ENCODE data around the gene CA4.

The CA4 gene

DNA sequence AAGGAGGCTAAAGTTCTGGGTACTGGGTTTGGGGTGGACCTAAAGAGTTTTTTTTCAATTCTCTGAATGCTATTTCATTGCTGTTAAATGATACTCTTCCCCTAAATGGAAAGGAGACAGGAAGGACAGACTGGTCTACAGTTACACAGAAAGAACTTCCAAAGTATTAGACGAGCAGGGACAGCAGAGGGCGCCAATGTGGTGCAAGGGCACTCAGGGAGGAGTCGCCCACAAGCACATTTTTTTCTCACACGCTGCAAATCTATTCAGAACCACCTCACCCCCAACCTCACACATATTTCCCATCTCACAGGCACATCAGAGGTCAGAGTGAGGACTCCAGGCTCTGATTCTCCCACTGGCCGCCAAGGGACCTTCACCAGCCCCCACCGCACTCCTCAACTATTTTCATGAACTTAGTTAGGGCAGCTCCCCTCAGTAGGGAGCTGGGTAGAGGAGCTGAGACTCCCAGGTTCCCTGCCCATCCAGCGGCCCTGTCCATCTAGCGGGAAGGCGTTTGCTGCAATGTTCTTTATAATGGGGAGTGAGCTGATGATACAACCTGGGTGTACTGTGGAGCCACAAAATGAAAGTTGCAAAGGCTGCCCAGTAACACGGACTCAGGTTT lies 6.8 kb upstream of the CA4 start:
- no peak overlapping the region for H3K4me3 ChIP-seq (ENCODE audit: low read length)
- TF ChIP-seq ZNF274 (IDR thresholded peaks at IDR 0.05; ENCODE audit: low read depth, low read length), result no peak

DNA sequence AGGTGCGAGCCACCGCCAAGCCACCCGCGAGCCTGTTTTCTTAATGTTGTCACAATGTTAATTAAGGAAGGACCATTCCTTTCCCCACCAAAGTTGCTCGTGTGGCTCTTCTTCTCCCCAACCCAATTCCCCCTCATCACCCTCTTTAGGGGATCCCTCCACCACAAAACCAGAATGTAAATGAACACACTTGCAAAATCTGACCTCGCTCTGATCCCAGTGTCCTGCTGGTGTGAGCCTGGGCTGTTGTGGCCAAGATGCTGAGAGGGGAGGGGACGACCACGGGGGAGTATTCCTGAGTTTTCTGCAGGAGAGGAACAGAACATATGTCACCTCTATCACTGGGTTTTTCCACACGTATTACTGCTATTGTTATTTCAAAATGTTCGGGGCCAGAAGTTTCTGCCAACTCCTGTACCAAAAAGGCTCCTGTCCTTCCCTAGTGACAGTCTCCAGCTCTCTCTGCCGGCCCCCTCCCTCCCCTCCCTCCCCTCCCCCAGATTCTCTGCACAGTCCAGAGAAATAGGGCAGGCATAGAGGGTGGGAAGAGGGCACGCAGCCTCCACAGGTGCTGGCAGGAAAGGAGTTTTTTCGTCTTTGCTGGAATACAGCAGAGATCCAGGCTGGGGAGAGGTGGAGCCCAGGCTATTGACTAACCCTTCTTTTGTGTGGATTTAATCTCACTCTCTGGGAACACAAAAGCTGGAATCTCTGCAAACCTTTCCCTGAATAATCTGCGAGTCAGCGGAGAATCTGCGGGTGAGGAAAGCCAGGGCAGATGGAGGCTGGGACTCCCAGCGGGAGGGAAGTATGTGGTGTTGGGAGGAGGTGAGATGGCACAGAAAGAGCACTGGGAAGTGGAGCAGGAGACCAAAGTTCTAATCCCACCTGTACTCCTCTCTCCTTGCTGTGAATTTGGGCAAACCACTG lies 4.5 kb upstream of the CA4 start:
- TF ChIP-seq ZNF274 (IDR thresholded peaks at IDR 0.05; ENCODE audit: low read depth, low read length), result no peak
- no peak overlapping the region for H3K4me3 ChIP-seq (ENCODE audit: low read length)

GRCh38 chr17:60146206-60146605 lies 3.6 kb upstream of the CA4 start:
- no peak overlapping the region for H3K4me3 ChIP-seq (ENCODE audit: low read length)
- TF ChIP-seq ZNF274 (IDR thresholded peaks at IDR 0.05; ENCODE audit: low read depth, low read length), result no peak

DNA sequence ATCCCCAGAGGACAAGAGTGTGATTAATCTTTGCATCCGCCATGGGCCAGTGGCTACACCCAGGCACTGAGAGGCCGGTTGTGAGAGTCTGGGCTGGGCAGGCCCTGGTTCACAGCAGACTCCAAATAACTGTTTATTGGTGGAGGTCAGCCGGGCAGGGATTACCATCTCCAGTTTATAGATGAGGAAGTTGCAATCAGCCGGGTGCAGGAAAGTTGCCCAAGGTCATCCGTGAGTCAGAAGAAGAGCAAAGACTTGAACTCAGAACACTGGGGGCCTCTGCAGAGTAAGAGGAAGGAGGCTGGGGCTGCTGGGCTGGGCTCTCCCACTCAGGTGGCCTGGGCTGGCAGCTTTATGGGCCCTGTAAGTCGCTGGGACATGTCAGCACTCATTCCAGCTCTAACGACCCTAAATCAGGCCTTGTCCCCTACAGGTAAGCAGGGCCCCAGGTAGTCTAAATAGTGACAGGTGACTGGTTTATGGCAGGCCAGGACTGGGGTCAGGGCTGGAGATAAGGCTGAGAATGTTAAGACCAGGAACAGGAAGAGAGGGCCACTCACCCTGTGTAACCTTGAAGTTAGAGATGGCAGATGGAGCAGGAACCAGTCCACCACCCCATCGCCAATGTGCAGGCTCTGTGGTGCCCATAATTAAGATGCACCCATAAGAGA lies 2.1 kb upstream of the CA4 start:
- no peak for TF ChIP-seq ZNF274 (IDR thresholded peaks at IDR 0.05; ENCODE audit: low read depth, low read length)
- no peak overlapping the region for H3K4me3 ChIP-seq (ENCODE audit: low read length)

GRCh38 chr17:60148373-60148772 lies 1.4 kb upstream of the CA4 start:
- H3K4me3 ChIP-seq (ENCODE audit: low read length), result no peak overlapping the region
- no peak for TF ChIP-seq ZNF274 (IDR thresholded peaks at IDR 0.05; ENCODE audit: low read depth, low read length)

DNA sequence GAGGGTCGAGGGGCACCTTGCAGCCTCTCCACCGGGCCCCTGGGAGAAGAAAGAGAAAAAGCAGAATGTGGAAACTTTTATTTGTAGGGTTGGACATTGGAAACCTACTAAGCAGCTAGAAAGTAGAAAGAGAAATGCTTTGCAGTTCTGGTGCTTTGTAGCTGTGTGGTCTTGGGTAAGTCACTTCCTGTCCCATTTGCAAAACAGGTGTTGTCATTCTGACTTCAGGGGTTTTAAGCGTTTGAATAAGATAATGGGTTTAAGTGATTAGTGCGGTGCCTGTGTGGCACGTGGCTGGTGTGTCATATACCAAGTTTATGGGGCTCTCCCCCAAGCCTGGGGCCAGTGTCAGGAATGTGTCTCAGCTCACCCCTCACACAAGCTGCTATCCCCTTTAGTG lies 1.6 kb downstream of the CA4 start:
- H3K4me3 ChIP-seq (ENCODE audit: low read length), result peak overlapping the region; percentile 15; the same call in 1 of the 2 replicates
- TF ChIP-seq ZNF274 (IDR thresholded peaks at IDR 0.05; ENCODE audit: low read depth, low read length), result no peak

DNA sequence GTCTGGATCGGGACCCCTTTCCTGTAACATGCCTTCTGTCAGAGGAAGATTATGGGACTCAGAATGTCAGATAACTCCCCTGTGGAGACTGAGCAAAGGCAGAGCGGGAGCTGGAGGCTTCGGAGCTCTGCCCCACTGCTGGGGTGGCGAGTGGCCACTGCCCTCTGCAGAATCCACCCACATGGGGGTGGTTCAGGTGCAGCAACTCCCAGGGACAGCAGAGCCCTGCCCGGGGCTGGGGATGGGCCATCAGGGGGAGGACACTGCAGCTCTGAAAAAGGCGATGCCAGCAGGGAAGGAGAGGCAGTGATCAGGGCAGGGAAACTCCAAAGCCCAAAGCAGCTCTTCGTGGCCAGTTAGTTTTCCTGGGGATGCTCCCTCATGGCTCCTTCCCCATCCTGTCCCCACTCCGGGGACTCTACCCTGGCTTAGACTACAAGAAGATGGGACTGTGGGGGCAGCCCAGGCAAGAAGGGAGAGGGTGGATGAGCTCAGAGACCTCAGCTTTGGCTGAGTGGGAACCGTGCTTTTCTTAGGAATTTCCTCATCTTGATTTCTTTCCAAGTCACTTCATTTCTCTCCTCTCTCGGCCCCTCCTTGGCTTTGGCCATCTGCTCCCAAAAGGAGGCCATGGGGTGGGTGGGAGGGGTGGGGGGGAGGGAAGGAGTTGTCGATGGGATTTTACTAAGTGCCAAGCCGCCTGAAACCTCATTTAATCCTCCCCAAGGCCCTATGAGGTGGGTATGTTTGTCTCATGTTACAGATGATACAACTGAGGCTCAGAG lies 4.0 kb downstream of the CA4 start:
- no peak for TF ChIP-seq ZNF274 (IDR thresholded peaks at IDR 0.05; ENCODE audit: low read depth, low read length)
- H3K4me3 ChIP-seq (ENCODE audit: low read length), result no peak overlapping the region

DNA sequence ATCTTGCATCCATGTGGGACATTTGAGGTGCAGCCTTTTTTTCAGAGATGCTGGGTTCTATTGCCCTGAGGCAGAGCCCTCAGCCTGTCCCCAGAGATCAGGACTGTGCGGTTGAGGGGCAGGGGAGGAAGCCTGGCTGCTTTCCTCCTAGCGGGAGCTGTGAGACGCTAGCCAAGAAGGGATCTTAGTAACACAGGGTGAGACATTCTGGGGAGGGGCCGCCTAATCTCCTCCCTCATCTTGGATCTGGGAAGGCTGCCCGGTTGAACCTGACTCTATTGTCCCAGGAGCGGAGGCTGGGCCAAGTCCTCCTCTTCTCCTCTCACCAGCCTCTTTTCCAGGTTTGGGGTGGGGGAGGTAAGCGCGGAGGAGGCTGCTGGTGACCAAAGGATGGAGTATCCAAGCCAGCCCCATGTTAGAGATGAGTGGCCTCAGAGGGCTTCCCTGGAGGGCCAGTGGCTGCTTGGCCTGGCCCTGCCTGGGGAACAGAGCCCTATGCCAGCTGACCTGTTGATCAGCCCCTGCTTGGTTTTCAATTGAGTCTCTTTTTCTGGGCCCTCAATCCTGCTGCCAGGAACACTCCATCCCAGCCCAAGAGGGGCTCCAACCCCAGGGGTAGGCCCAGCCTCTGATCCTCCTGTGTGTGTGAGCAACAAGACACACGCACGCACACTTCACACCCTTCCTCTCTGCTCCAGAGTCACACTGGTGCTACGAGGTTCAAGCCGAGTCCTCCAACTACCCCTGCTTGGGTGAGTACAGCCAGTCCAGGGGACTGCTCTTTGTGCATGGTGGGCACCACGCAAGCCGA lies 5.0 kb downstream of the CA4 start:
- H3K4me3 ChIP-seq (ENCODE audit: low read length), result no peak overlapping the region
- no peak for TF ChIP-seq ZNF274 (IDR thresholded peaks at IDR 0.05; ENCODE audit: low read depth, low read length)

GRCh38 chr17:60155427-60155814 lies 5.6 kb downstream of the CA4 start:
- no peak overlapping the region for H3K4me3 ChIP-seq (ENCODE audit: low read length)
- no peak for TF ChIP-seq ZNF274 (IDR thresholded peaks at IDR 0.05; ENCODE audit: low read depth, low read length)

- TF ChIP-seq ZNF274 (IDR thresholded peaks at IDR 0.05; ENCODE audit: low read depth, low read length), result no peak
- no peak overlapping the region for H3K4me3 ChIP-seq (ENCODE audit: low read length)
Observed at GRCh38 chr17:60155815-60156214, 6.0 kb downstream of the CA4 start.

DNA sequence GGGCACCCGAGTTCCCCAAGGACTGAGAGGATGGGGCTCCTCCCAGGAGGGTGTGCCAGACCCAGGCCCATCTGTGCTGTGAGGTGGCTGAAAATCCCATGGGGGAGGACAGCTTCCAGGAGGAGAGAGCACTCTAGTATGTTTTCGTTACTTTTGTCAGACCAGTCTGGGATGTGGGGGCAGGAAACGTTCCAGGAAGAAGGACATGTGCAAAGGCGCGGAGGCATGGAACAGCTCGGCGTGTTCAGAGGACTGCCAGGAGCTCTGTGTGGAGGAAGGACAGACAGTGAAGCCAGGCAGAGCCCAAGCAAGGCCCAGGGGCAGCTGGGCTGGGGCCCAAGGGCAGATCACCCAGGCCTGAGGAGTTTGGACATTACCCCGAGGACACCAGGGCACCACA lies 7.0 kb downstream of the CA4 start:
- H3K4me3 ChIP-seq (ENCODE audit: low read length), result no peak overlapping the region
- TF ChIP-seq ZNF274 (IDR thresholded peaks at IDR 0.05; ENCODE audit: low read depth, low read length), result no peak

DNA sequence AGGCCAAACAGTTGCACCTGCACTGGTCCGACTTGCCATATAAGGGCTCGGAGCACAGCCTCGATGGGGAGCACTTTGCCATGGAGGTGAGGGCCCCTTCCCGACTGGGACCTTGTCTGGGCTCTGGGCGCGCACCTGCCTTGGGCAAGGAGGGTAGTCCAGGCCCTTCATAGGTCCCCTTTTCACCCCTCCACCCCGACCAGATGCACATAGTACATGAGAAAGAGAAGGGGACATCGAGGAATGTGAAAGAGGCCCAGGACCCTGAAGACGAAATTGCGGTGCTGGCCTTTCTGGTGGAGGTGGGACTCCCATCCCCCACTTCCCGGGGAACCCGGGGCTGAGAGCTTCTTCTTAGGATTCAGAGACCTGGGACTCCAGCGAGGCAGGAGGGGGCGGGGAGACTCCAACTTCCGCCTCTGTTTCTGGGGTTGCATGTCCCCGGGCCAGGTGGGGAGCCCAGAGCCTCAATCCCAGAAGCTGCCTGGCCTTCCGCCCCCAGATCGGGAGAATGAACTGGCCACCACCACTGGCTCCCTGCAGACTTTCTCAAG lies 7.8 kb downstream of the CA4 start:
- H3K4me3 ChIP-seq (ENCODE audit: low read length), result no peak overlapping the region
- no peak for TF ChIP-seq ZNF274 (IDR thresholded peaks at IDR 0.05; ENCODE audit: low read depth, low read length)

All from GM08714 (cell line).